ENCODE measurements around the gene OR2T10.
"Not testable (repeated sequence)": the region's sequence is repeated elsewhere in the genome, so short reads cannot be mapped to it uniquely, and the experiment has no call there.

OR2T10 gene

DNA sequence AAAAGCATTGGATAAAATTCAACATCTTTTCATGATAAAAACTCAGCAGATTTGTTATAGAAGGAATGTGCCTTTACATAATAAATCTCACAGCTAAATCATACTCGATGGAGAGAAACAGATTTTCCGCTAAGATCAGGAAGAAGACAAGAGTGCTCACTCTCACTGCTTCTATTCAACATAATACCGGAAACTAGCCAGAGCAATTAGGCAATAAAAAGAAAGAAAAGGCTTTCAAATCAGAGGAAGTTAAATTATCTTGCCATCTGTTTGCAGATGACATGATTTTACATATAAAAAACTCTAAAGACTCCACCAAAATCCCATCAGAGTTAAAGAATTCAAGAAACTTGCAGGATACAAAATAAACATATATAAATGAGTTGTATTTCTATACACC is 26.7 kb downstream of the OR2T10 start:
- H3K4me2 ChIP-seq; H3K27ac ChIP-seq; H3K27me3 ChIP-seq (ENCODE audit: insufficient read depth, low read depth); H3K9ac ChIP-seq; H4K20me1 ChIP-seq (ENCODE audit: insufficient read depth); H3K4me3 ChIP-seq (IDR thresholded peaks at IDR 0.05; ENCODE audit: insufficient read depth, low read depth, low read length); H3K36me3 ChIP-seq (ENCODE audit: insufficient read depth); H3K4me1 ChIP-seq (ENCODE audit: low read depth, poor library complexity, severe bottlenecking); H3K79me2 ChIP-seq (ENCODE audit: insufficient read depth, low read depth); H2AFZ ChIP-seq (ENCODE audit: low read depth): not testable (repeated sequence)

DNA sequence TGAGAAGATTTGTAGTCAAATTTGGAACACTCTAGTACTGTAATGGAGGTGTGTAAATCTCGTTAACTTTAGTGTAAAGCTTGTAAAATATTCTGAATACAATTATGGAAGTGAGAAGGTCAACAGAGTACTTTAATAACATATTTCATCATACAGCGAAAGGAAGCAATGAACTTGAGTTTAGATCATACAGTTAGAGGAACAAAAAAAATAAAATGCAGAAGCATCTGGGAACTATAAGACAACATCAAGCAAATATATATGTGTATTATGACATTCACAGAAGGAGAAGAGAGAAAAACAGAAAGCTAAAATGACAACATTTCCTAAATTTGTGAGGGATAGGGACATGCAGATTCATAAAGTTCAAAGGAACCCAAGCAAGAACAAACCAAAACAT is 28.5 kb downstream of the OR2T10 start:
- H3K4me2 ChIP-seq; H3K27ac ChIP-seq; H3K27me3 ChIP-seq (ENCODE audit: insufficient read depth, low read depth): not testable (repeated sequence)

DNA sequence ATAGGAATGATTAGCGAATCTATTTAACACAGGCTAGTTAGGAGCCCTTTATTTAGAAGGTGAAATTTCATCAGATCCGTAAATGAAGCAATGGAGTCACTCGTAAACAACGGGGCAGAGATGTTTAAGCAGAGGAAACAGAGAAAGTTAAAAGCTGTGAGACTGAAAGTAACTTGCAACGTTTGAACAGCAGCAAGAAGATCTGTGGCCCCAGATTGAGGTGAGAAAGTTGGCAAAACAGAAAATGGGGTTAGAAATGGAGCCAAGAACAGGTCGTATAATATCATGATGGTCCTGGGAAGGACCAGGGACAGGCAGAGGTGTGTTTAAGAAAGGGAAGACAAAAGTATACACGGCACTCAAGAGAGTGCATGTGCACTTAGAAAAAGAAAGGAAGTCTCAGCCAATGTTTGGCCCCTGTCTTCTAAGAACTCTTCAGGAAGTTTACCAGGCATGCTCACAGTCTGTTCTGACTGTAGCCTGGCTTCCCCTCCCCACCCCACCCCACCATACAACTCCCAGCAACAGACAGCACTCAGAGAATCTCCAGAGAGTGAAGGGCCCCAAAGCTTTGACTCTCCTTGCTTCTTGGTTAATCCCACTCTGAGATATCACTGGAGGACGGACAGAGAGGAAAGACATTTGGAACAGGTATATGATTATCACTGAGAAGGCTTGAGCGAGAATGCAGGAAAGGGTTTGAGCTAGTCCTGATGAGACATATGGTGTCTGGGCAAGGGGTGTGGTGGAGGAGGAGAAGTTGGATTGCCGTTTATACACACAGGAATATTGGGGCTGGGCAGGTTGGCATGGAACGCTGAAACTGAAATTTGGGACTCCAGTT is 31.7 kb downstream of the OR2T10 start:
- not testable (repeated sequence) for H2AFZ ChIP-seq (ENCODE audit: low read depth); H3K9ac ChIP-seq; H3K36me3 ChIP-seq (ENCODE audit: insufficient read depth); H3K4me3 ChIP-seq (IDR thresholded peaks at IDR 0.05; ENCODE audit: insufficient read depth, low read depth, low read length); H3K4me2 ChIP-seq; H4K20me1 ChIP-seq (ENCODE audit: insufficient read depth); H3K79me2 ChIP-seq (ENCODE audit: insufficient read depth, low read depth); H3K27ac ChIP-seq; H3K27me3 ChIP-seq (ENCODE audit: insufficient read depth, low read depth); H3K4me1 ChIP-seq (ENCODE audit: low read depth, poor library complexity, severe bottlenecking)

More for the DNA sequence above, 28.5 kb downstream of the OR2T10 start:
- H3K4me3 ChIP-seq (IDR thresholded peaks at IDR 0.05; ENCODE audit: insufficient read depth, low read depth, low read length); H4K20me1 ChIP-seq (ENCODE audit: insufficient read depth); H3K9ac ChIP-seq; H2AFZ ChIP-seq (ENCODE audit: low read depth); H3K4me1 ChIP-seq (ENCODE audit: low read depth, poor library complexity, severe bottlenecking); H3K79me2 ChIP-seq (ENCODE audit: insufficient read depth, low read depth); H3K36me3 ChIP-seq (ENCODE audit: insufficient read depth): not testable (repeated sequence)

DNA sequence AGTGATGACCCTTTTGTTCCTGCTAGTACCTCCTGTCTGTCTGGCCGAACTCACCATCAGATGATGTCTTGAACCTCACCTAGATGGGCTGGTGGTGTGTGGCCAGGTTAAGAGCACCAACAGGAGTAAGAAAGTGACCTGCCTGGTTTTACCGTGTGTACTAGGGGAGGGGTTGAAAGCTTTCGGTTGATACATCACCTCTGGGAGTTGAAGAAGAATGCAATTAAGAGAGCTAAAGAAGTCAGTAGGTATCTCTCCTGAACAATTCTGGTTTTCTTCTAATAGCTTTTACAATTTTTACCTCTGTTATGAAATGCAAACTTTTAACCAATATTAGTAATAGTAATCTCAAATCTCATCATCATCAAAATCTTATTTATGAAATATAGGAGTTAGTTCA is 34.8 kb downstream of the OR2T10 start, which contains the start of gene OR2T29:
TSS of gene OR2T29 (minus strand) at position 101 of the 400 bp plus-strand sequence. CDS start 3,281 bp downstream, outside the sequence.
- not testable (repeated sequence) for H3K4me2 ChIP-seq; H4K20me1 ChIP-seq (ENCODE audit: insufficient read depth); H3K9ac ChIP-seq; H3K36me3 ChIP-seq (ENCODE audit: insufficient read depth); H3K4me3 ChIP-seq (IDR thresholded peaks at IDR 0.05; ENCODE audit: insufficient read depth, low read depth, low read length); H3K79me2 ChIP-seq (ENCODE audit: insufficient read depth, low read depth); H3K4me1 ChIP-seq (ENCODE audit: low read depth, poor library complexity, severe bottlenecking); H2AFZ ChIP-seq (ENCODE audit: low read depth); H3K27me3 ChIP-seq (ENCODE audit: insufficient read depth, low read depth); H3K27ac ChIP-seq

DNA sequence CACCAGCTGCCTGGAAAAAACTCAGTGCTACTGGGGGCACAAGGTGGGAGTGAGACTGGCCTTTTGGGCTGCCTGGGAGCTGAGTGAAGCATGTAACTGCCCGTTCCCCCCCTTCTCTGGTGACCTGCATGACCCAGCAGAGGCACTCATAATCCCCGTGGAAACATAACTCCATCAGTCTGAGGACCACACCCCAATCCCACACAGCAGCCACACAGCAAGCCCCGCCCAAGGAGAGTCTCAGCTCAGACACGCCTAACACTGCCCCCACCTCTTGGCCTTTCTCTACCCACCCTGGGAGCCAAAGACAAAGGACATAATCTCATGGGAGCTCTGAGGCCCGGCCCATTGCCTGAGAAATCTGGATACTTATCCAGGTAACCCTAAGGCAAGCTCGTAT is 46.5 kb downstream of the OR2T10 start:
- not testable (repeated sequence) for H3K4me3 ChIP-seq (IDR thresholded peaks at IDR 0.05; ENCODE audit: insufficient read depth, low read depth, low read length); H3K9ac ChIP-seq; H4K20me1 ChIP-seq (ENCODE audit: insufficient read depth); H2AFZ ChIP-seq (ENCODE audit: low read depth); H3K27ac ChIP-seq; H3K27me3 ChIP-seq (ENCODE audit: insufficient read depth, low read depth); H3K36me3 ChIP-seq (ENCODE audit: insufficient read depth); H3K4me1 ChIP-seq (ENCODE audit: low read depth, poor library complexity, severe bottlenecking); H3K4me2 ChIP-seq; H3K79me2 ChIP-seq (ENCODE audit: insufficient read depth, low read depth)

DNA sequence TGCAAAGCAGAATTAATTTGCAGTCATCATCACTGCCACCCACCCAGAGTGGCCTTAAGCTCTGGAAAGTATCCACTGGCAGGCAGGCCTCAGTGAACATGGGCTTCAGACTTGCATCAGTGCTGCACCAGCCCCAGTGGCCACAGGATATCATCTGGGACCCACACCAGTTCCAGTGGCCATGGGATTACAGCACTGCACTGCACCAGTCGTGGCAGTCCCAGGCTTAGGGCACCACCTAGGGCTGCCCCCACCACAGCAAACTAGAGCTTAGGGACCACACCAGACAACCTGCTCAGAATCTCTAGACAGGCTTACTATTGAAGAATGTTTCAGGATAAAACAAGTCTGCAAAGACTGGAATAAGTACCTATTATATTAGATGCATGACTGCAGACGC is 50.1 kb downstream of the OR2T10 start:
- not testable (repeated sequence) for H3K4me3 ChIP-seq (IDR thresholded peaks at IDR 0.05; ENCODE audit: insufficient read depth, low read depth, low read length); H3K36me3 ChIP-seq (ENCODE audit: insufficient read depth); H3K9ac ChIP-seq; H2AFZ ChIP-seq (ENCODE audit: low read depth); H3K27me3 ChIP-seq (ENCODE audit: insufficient read depth, low read depth); H3K27ac ChIP-seq; H3K4me1 ChIP-seq (ENCODE audit: low read depth, poor library complexity, severe bottlenecking); H3K4me2 ChIP-seq; H4K20me1 ChIP-seq (ENCODE audit: insufficient read depth); H3K79me2 ChIP-seq (ENCODE audit: insufficient read depth, low read depth)

Measured in KMS-11 (cell line).